ENCODE measurements around the gene SAA1.

Gene SAA1

GRCh38 chr11:18265949-18266348, at the start of gene SAA1:
Gene SAA1, plus strand, starts transcription at chr11:18266264. Its CDS starts 624 bp downstream, at chr11:18266888.
- Histone ChIP-seq H3K27me3 (ENCODE audit: insufficient read depth, low read length) (no peaks in the 10 kb centered on the region), H3K27ac (ENCODE audit: low read length) (no peak within 1 kb of the TSS), H3K4me1 (ENCODE audit: insufficient read depth, low read length) (0 out of 2 replicates have a peak, but pooled peaks cover 2% of the 10 kb centered on the region), H3K36me3 (ENCODE audit: insufficient read depth, low read depth, low read length) (no peaks in the 10 kb centered on the region), H3K4me3 (ENCODE audit: low read length) (no peak within 1 kb of the TSS), H3K9me3 (ENCODE audit: insufficient read depth, low read depth, low read length) (no peaks in the 10 kb centered on the region), H3K9ac (ENCODE audit: low read depth, low read length) (no peak within 1 kb of the TSS)

GRCh38 chr11:18221274-18221876, 44.7 kb upstream of the SAA1 start:
- Histone ChIP-seq H3K4me1 (ENCODE audit: insufficient read depth, low read length) (no peaks in the 10 kb centered on the region), H3K4me3 (ENCODE audit: low read length) (no peak overlapping the region), H3K9ac (ENCODE audit: low read depth, low read length) (no peak overlapping the region), H3K27me3 (ENCODE audit: insufficient read depth, low read length) (no peaks in the 10 kb centered on the region), H3K9me3 (ENCODE audit: insufficient read depth, low read depth, low read length) (no peaks in the 10 kb centered on the region), H3K36me3 (ENCODE audit: insufficient read depth, low read depth, low read length) (no peaks in the 10 kb centered on the region), H3K27ac (ENCODE audit: low read length) (no peak overlapping the region)

GRCh38 chr11:18222814-18223421, 43.1 kb upstream of the SAA1 start:
- no peaks in the 10 kb centered on the region for H3K36me3 ChIP-seq (ENCODE audit: insufficient read depth, low read depth, low read length)
- no peak overlapping the region for H3K9ac ChIP-seq (ENCODE audit: low read depth, low read length)
- no peaks in the 10 kb centered on the region for H3K4me1 ChIP-seq (ENCODE audit: insufficient read depth, low read length)
- H3K27me3 ChIP-seq (ENCODE audit: insufficient read depth, low read length): no peaks in the 10 kb centered on the region
- H3K27ac ChIP-seq (ENCODE audit: low read length): no peak overlapping the region
- H3K9me3 ChIP-seq (ENCODE audit: insufficient read depth, low read depth, low read length): no peaks in the 10 kb centered on the region
- H3K4me3 ChIP-seq (ENCODE audit: low read length): no peak overlapping the region

- no peaks in the 10 kb centered on the region for H3K36me3 ChIP-seq (ENCODE audit: insufficient read depth, low read depth, low read length)
- no peak overlapping the region for H3K9ac ChIP-seq (ENCODE audit: low read depth, low read length)
- no peak overlapping the region for H3K4me3 ChIP-seq (ENCODE audit: low read length)
- no peaks in the 10 kb centered on the region for H3K27me3 ChIP-seq (ENCODE audit: insufficient read depth, low read length)
- H3K27ac ChIP-seq (ENCODE audit: low read length): no peak overlapping the region
- no peaks in the 10 kb centered on the region for H3K9me3 ChIP-seq (ENCODE audit: insufficient read depth, low read depth, low read length)
- H3K4me1 ChIP-seq (ENCODE audit: insufficient read depth, low read length): no peaks in the 10 kb centered on the region
These were observed 42.3 kb upstream of the SAA1 start for GRCh38 chr11:18223591-18224387.

- H3K27ac ChIP-seq (ENCODE audit: low read length): no peak overlapping the region
- H3K27me3 ChIP-seq (ENCODE audit: insufficient read depth, low read length): no peaks in the 10 kb centered on the region
- no peaks in the 10 kb centered on the region for H3K9me3 ChIP-seq (ENCODE audit: insufficient read depth, low read depth, low read length)
- no peak overlapping the region for H3K4me3 ChIP-seq (ENCODE audit: low read length)
- H3K9ac ChIP-seq (ENCODE audit: low read depth, low read length): no peak overlapping the region
- H3K4me1 ChIP-seq (ENCODE audit: insufficient read depth, low read length): no peaks in the 10 kb centered on the region
- no peaks in the 10 kb centered on the region for H3K36me3 ChIP-seq (ENCODE audit: insufficient read depth, low read depth, low read length)
These were observed 40.2 kb upstream of the SAA1 start for GRCh38 chr11:18225913-18226312.

- Histone ChIP-seq H3K27me3 (ENCODE audit: insufficient read depth, low read length) (no peaks in the 10 kb centered on the region), H3K9me3 (ENCODE audit: insufficient read depth, low read depth, low read length) (no peaks in the 10 kb centered on the region), H3K4me3 (ENCODE audit: low read length) (no peak overlapping the region), H3K36me3 (ENCODE audit: insufficient read depth, low read depth, low read length) (no peaks in the 10 kb centered on the region), H3K9ac (ENCODE audit: low read depth, low read length) (no peak overlapping the region), H3K27ac (ENCODE audit: low read length) (no peak overlapping the region), H3K4me1 (ENCODE audit: insufficient read depth, low read length) (no peaks in the 10 kb centered on the region)
These were observed 36.6 kb upstream of the SAA1 start for GRCh38 chr11:18229501-18229900.

GRCh38 chr11:18230859-18231258, 35.2 kb upstream of the SAA1 start:
- H3K9me3 ChIP-seq (ENCODE audit: insufficient read depth, low read depth, low read length): no peaks in the 10 kb centered on the region
- no peaks in the 10 kb centered on the region for H3K4me1 ChIP-seq (ENCODE audit: insufficient read depth, low read length)
- no peak overlapping the region for H3K9ac ChIP-seq (ENCODE audit: low read depth, low read length)
- H3K27ac ChIP-seq (ENCODE audit: low read length): no peak overlapping the region
- H3K36me3 ChIP-seq (ENCODE audit: insufficient read depth, low read depth, low read length): no peaks in the 10 kb centered on the region
- H3K4me3 ChIP-seq (ENCODE audit: low read length): no peak overlapping the region
- H3K27me3 ChIP-seq (ENCODE audit: insufficient read depth, low read length): no peaks in the 10 kb centered on the region

- no peak overlapping the region for H3K9ac ChIP-seq (ENCODE audit: low read depth, low read length)
- no peak overlapping the region for H3K4me3 ChIP-seq (ENCODE audit: low read length)
- no peaks in the 10 kb centered on the region for H3K9me3 ChIP-seq (ENCODE audit: insufficient read depth, low read depth, low read length)
- H3K27me3 ChIP-seq (ENCODE audit: insufficient read depth, low read length): no peaks in the 10 kb centered on the region
- H3K36me3 ChIP-seq (ENCODE audit: insufficient read depth, low read depth, low read length): no peaks in the 10 kb centered on the region
- H3K27ac ChIP-seq (ENCODE audit: low read length): no peak overlapping the region
- H3K4me1 ChIP-seq (ENCODE audit: insufficient read depth, low read length): no peaks in the 10 kb centered on the region
These were observed 32.2 kb upstream of the SAA1 start for GRCh38 chr11:18233912-18234311.

- Histone ChIP-seq H3K4me3 (ENCODE audit: low read length) (no peak overlapping the region), H3K27ac (ENCODE audit: low read length) (no peak overlapping the region)
These were observed 30.4 kb upstream of the SAA1 start for GRCh38 chr11:18235394-18236334.

GRCh38 chr11:18236664-18237356, 29.3 kb upstream of the SAA1 start, which contains the start of gene SAA4:
Gene SAA4, minus strand, starts transcription at chr11:18236802. Its CDS starts 876 bp downstream, at chr11:18235926.
- Histone ChIP-seq H3K4me3 (ENCODE audit: low read length) (no peak within 1 kb of the TSS), H3K9ac (ENCODE audit: low read depth, low read length) (no peak within 1 kb of the TSS), H3K27ac (ENCODE audit: low read length) (no peak within 1 kb of the TSS), H3K9me3 (ENCODE audit: insufficient read depth, low read depth, low read length) (no peaks in the 10 kb centered on the region), H3K27me3 (ENCODE audit: insufficient read depth, low read length) (peaks cover 5% of the 10 kb centered on the region; the same call in 1 of the 2 replicates), H3K36me3 (ENCODE audit: insufficient read depth, low read depth, low read length) (no peaks in the 10 kb centered on the region), H3K4me1 (ENCODE audit: insufficient read depth, low read length) (no peaks in the 10 kb centered on the region)

More at GRCh38 chr11:18235394-18236334, 30.4 kb upstream of the SAA1 start:
- Histone ChIP-seq H3K27me3 (ENCODE audit: insufficient read depth, low read length) (peaks cover 5% of the 10 kb centered on the region; the same call in 1 of the 2 replicates), H3K4me1 (ENCODE audit: insufficient read depth, low read length) (no peaks in the 10 kb centered on the region), H3K9ac (ENCODE audit: low read depth, low read length) (no peak overlapping the region), H3K36me3 (ENCODE audit: insufficient read depth, low read depth, low read length) (no peaks in the 10 kb centered on the region), H3K9me3 (ENCODE audit: insufficient read depth, low read depth, low read length) (no peaks in the 10 kb centered on the region)

Measured in iPS-20b (cell line).